HG03175 (cell line): ENCODE data around the gene RNF13.
"Not testable (repeated sequence)": the region's sequence is repeated elsewhere in the genome, so short reads cannot be mapped to it uniquely, and the experiment has no call there.

Source experiments
- ATAC-seq: cut with Tn5 transposase; IDR thresholded peaks from one replicate; pipeline ENCODE4 v1.9.1; 2021; ENCODE audit warnings: mild to moderate bottlenecking, moderate library complexity; ENCODE audit not compliant: unreplicated experiment

Gene RNF13

GRCh38 chr3:149983053-149983452, 170.0 kb downstream of the RNF13 start:
- not testable (repeated sequence) for ATAC-seq

GRCh38 chr3:149983628-149984027, 170.6 kb downstream of the RNF13 start:
- no peak for ATAC-seq

- ATAC-seq: no peak
These were observed 176.3 kb downstream of the RNF13 start for GRCh38 chr3:149989307-149989706.

DNA sequence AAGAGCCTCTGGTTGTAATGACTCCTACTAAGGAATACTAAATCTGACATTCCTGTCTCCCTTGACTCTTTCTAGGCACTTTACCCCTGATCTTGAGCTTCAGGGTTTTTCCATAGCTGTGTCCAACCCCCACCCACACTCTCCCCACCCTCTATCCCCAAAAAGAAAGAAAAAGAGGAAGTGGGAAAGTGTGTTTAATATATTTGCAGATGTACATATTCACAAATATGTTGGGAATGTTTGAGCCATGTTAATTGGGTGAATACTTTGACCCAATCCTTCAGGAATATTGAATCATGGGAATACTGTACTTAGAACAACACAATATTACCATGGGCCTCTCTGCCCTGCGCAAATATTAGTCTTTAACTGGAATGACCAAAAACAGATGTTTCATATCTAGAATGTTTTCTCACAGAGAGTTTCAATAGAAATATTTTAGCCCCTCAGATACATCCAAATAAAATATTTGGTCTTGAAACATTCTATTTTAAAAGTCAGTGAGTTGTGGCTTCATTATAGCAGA, 177.5 kb downstream of the RNF13 start:
- ATAC-seq: no peak

DNA sequence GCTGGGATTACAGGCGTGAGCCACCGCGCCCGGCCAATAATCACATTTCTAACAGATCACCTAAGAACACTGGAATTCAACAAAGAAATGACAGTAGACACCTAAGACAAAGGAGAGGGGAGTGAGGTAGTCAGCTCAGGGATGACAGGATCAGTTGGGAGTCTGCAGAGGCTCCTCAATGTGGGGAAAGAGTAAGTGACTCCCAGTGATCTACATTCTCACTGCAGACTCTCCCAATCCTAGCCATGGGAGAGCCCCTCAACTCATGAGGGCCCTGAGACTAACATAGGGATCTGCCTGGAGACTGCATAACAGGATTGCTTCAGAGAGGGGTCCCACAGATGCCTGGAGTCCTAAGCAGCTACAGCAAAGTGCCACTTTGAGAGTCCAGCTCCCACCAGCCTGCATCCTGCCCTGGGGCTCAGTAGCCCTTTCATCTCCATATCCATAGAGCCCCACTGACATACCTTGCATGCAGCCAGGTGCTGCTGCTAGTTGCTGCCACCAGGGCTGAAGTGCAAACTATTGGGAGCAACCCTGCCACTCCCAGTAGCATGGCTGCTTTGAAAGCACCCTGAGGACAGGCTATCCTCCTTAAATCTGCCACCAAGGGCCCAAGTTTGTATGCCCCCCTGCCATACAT, 179.5 kb downstream of the RNF13 start:
- ATAC-seq: no peak

DNA sequence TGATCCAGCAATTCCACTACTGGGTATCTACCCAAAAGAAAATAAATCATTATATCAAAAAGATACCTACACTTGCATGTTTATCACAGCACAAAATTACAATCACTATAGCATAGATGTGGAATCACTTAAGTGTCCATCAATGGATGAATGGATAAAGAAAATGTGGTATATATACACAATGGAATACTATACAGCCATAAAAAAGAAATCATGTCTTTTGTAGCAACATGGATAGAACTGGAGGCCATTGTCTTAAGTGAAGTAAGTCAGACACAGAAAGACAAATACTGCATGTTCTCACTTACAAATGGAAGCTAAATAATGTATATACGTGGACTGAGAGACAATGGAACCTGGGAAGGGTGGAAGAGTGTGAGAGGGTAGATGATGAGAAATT, 185.9 kb downstream of the RNF13 start:
- no peak for ATAC-seq

GRCh38 chr3:149999421-149999820, 186.4 kb downstream of the RNF13 start:
- no peak for ATAC-seq

DNA sequence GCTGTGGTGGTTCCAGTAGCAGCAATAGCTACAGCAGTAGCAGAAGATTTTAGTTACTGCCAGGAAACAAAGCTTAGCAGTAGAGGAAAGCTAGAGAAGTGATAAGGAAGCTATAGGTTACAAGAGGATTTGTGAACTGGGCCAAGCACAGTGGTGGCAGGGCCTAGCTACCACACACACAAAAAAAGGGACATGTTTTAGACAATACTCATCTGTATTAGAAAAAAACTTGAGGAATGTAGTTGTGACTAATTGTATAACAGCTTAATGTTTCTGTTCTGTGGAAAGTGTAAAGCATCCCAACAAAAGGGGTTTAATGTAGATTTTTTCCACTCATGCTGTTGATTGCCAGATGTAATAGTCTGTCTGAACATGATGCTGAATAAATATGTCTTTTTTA, 187.6 kb downstream of the RNF13 start:
- ATAC-seq: no peak

- no peak for ATAC-seq
These were observed 192.5 kb downstream of the RNF13 start for GRCh38 chr3:150005243-150006112.

GRCh38 chr3:150006794-150007193, 193.8 kb downstream of the RNF13 start:
- no peak for ATAC-seq
